HL-60 (cell line): Measurements from ENCODE around the gene SELENOV.

Experiments used
- DNase-seq, 2 experiments: peaks; one replicate each; pipeline ENCODE4 v3.0.0-alpha.2; 2010 to 2020; ENCODE audit warnings: low read depth in 1 of 2, low spot score in 1 of 2
- H3K27ac ChIP-seq: fragments of 250-450 bp; sonication (Bioruptor Pico); replicated peaks from 2 replicates; pipeline ENCODE4 v1.5.1; 2020; ENCODE audit warnings: mild to moderate bottlenecking, moderate library complexity
- H3K27me3 ChIP-seq: fragments of 250-450 bp; sonication (Bioruptor Pico); 2 replicates; pipeline ENCODE4 v1.5.1; 2021; ENCODE audit warnings: mild to moderate bottlenecking, moderate library complexity; ENCODE audit not compliant: insufficient read depth, poor library complexity, severe bottlenecking
- H3K4me3 ChIP-seq: replicated peaks from 2 replicates; pipeline ENCODE4 v1.5.1; 2011; ENCODE audit warnings: mild to moderate bottlenecking, control low read depth, low read length; ENCODE audit not compliant: insufficient read depth
- GABPA ChIP-seq: IDR thresholded peaks from 2 replicates; pipeline ENCODE4 v1.6.1; 2012; ENCODE audit warnings: low read depth
- POLR2AphosphoS5 ChIP-seq: IDR thresholded peaks from 2 replicates; pipeline ENCODE4 v1.6.1; 2012; ENCODE audit warnings: low read depth
- SPI1 ChIP-seq: IDR thresholded peaks from 2 replicates; pipeline ENCODE4 v1.6.1; 2012; ENCODE audit warnings: low read depth, mild to moderate bottlenecking, borderline replicate concordance
- TF ChIP-seq, protein P1 (sequence below): IDR thresholded peaks from 2 replicates; pipeline ENCODE4 v1.6.1; 2012; ENCODE audit warnings: low read depth; ENCODE audit not compliant: insufficient replicate concordance
- TF ChIP-seq, protein P2 (sequence below): IDR thresholded peaks from one replicate; pipeline ENCODE4 v1.5.1; 2011; ENCODE audit warnings: low read length, control low read depth, inconsistent platforms; ENCODE audit not compliant: insufficient read depth

The SELENOV gene

DNA sequence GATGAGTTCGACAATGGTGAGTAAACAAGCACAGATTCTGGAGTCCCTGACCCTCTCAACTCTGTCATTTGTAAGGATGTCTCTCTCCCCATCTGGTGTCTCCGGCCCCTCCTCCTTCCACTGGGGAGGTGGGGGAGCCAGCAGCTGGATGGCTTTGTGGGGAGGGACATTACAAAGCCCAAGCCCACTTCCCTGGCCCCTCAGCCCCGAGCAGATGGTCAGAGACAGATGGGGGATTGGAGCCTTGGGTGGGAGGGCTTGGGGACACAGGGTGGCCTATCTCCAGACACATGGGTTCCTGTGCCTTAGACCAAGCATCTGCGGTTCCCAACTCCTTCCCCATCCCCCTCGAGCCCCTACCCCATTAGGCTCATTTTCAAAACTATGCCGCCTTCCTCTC is 31.8 kb upstream of the SELENOV start:
- no peak for TF ChIP-seq GABPA
- TF ChIP-seq SPI1 = no peak
- TF ChIP-seq, protein P1, sequence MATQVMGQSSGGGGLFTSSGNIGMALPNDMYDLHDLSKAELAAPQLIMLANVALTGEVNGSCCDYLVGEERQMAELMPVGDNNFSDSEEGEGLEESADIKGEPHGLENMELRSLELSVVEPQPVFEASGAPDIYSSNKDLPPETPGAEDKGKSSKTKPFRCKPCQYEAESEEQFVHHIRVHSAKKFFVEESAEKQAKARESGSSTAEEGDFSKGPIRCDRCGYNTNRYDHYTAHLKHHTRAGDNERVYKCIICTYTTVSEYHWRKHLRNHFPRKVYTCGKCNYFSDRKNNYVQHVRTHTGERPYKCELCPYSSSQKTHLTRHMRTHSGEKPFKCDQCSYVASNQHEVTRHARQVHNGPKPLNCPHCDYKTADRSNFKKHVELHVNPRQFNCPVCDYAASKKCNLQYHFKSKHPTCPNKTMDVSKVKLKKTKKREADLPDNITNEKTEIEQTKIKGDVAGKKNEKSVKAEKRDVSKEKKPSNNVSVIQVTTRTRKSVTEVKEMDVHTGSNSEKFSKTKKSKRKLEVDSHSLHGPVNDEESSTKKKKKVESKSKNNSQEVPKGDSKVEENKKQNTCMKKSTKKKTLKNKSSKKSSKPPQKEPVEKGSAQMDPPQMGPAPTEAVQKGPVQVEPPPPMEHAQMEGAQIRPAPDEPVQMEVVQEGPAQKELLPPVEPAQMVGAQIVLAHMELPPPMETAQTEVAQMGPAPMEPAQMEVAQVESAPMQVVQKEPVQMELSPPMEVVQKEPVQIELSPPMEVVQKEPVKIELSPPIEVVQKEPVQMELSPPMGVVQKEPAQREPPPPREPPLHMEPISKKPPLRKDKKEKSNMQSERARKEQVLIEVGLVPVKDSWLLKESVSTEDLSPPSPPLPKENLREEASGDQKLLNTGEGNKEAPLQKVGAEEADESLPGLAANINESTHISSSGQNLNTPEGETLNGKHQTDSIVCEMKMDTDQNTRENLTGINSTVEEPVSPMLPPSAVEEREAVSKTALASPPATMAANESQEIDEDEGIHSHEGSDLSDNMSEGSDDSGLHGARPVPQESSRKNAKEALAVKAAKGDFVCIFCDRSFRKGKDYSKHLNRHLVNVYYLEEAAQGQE = no peak
- TF ChIP-seq, protein P2, sequence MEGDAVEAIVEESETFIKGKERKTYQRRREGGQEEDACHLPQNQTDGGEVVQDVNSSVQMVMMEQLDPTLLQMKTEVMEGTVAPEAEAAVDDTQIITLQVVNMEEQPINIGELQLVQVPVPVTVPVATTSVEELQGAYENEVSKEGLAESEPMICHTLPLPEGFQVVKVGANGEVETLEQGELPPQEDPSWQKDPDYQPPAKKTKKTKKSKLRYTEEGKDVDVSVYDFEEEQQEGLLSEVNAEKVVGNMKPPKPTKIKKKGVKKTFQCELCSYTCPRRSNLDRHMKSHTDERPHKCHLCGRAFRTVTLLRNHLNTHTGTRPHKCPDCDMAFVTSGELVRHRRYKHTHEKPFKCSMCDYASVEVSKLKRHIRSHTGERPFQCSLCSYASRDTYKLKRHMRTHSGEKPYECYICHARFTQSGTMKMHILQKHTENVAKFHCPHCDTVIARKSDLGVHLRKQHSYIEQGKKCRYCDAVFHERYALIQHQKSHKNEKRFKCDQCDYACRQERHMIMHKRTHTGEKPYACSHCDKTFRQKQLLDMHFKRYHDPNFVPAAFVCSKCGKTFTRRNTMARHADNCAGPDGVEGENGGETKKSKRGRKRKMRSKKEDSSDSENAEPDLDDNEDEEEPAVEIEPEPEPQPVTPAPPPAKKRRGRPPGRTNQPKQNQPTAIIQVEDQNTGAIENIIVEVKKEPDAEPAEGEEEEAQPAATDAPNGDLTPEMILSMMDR = no peak
- no peak for TF ChIP-seq POLR2AphosphoS5

DNA sequence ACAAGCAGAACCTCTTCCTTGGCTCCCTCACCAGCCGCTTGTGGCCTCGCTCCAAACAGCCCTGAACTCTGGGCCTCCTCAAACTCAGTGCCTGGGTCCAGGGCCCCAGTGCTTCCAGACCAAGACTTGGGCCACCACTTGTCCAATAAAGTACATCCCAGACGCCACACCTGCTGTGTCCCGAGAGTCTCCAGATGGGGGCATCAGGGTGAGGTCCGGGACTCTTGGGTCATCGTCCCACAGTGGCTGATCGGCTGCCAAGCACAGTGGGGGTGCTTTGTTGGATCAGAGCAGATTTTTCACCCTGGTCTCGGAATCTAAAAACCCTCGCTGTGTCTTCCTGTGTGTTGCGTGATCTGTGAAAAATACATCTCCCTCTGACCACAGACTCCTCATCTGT is 25.2 kb upstream of the SELENOV start:
- no peak overlapping the region for H3K4me3 ChIP-seq
- DNase-seq = no peak
- H3K27me3 ChIP-seq = no peaks in the 10 kb centered on the region
- TF ChIP-seq, protein P1 = no peak
- TF ChIP-seq GABPA = no peak
- TF ChIP-seq SPI1 = no peak
- no peak for TF ChIP-seq POLR2AphosphoS5
- TF ChIP-seq, protein P2 = no peak
- H3K27ac ChIP-seq = no peak overlapping the region

More for the DNA sequence above, 31.8 kb upstream of the SELENOV start:
- H3K4me3 ChIP-seq = no peak overlapping the region
- no peaks in the 10 kb centered on the region for H3K27me3 ChIP-seq
- no peak for DNase-seq
- no peak overlapping the region for H3K27ac ChIP-seq

DNA sequence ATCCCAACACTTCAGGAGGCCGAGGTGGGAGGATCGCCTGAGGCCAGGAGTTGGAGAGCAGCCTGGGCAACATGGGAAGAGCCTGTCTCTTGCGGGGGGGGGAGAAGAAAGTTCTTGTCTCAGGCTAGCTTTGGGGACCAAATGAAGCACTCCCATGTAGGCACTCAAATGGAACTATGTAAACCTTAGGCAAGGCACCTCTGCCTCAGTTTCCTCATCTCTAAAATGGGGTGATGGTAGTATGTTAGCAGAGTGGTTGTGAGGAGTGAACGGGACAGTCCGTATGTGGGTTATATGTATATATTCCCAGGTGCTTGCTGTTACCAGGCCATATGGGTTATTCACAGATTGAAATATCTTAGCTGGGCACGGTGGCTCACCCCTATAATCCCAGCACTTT is 22.7 kb upstream of the SELENOV start:
- no peak overlapping the region for H3K27ac ChIP-seq
- TF ChIP-seq POLR2AphosphoS5 (no peak), GABPA (no peak), SPI1 (no peak)
- TF ChIP-seq, protein P2 = no peak
- TF ChIP-seq, protein P1 = no peak
- no peak for DNase-seq
- H3K4me3 ChIP-seq = no peak overlapping the region
- H3K27me3 ChIP-seq = peaks cover 6% of the 10 kb centered on the region
